CD14-positive monocyte (primary cell): Measurements from ENCODE around the gene GPR15. TPM values are rescaled to one million over a fixed set of nuclear protein-coding genes. Genes with fewer than 3 reads are reported as not detected.

Experiments
- DNase-seq, 3 donors: peaks; one replicate each; pipeline ENCODE4 v3.0.0-alpha.2; 2011 to 2022
- H2AFZ ChIP-seq: 2 replicates; pipeline ENCODE4 v1.6.0; 2012; ENCODE audit warnings: mild to moderate bottlenecking, low read depth, low read length, inconsistent platforms; ENCODE audit not compliant: insufficient read depth, poor library complexity, severe bottlenecking
- H3K27ac ChIP-seq, 2 donors: 1 replicate in 1 of 2; 2 replicates in 1 of 2; pipeline ENCODE4 v1.5.1; 2012 to 2013; ENCODE audit warnings: low read length in 2 of 2, control low read depth in 1 of 2, inconsistent platforms in 1 of 2, low read depth in 1 of 2, mild to moderate bottlenecking in 1 of 2
- H3K27me3 ChIP-seq, 2 donors: one replicate each; pipeline versions ENCODE4 v1.6.0 to v1.6.1; 2011 to 2013; ENCODE audit warnings: low read length in 2 of 2; ENCODE audit not compliant: control insufficient read depth in 2 of 2, insufficient read depth in 2 of 2
- H3K36me3 ChIP-seq, 2 donors: replicated peaks in 1 of 2; 1 replicate in 1 of 2; 2 replicates in 1 of 2; pipeline versions ENCODE4 v1.5.1 to v1.6.1; 2012 to 2013; ENCODE audit warnings: low read length in 2 of 2, control low read depth in 1 of 2, inconsistent platforms in 1 of 2, mild to moderate bottlenecking in 1 of 2; ENCODE audit not compliant: insufficient read depth in 2 of 2, control insufficient read depth in 1 of 2
- H3K4me1 ChIP-seq, 2 donors: 1 replicate in 1 of 2; 2 replicates in 1 of 2; pipeline versions ENCODE4 v1.5.1 to v1.6.1; 2012 to 2013; ENCODE audit warnings: low read length in 2 of 2, control low read depth in 1 of 2, inconsistent platforms in 1 of 2, mild to moderate bottlenecking in 1 of 2, moderate library complexity in 1 of 2; ENCODE audit not compliant: insufficient read depth in 2 of 2, control insufficient read depth in 1 of 2
- H3K4me2 ChIP-seq: replicated peaks from 2 replicates; pipeline ENCODE3; 2012; ENCODE audit warnings: low read length, moderate library complexity, mild to moderate bottlenecking; ENCODE audit not compliant: poor library complexity, severe bottlenecking; ENCODE audit errors: extremely low read depth
- H3K4me3 ChIP-seq, 3 experiments: fragments of 200-600 bp in 1 of 3; sonication (generic) in 1 of 3; replicated peaks in 1 of 3; 1 replicate in 2 of 3; 2 replicates in 1 of 3; pipeline ENCODE4 v1.5.1; 2011 to 2013; ENCODE audit warnings: low read length in 3 of 3, mild to moderate bottlenecking in 3 of 3, control low read depth in 2 of 3, low read depth in 2 of 3, inconsistent platforms in 1 of 3, moderate library complexity in 1 of 3
- H3K79me2 ChIP-seq: 2 replicates; pipeline ENCODE4 v1.6.0; 2012; ENCODE audit warnings: mild to moderate bottlenecking, control low read depth, inconsistent platforms, low read length, moderate library complexity; ENCODE audit not compliant: insufficient read depth
- H3K9ac ChIP-seq: 2 replicates; pipeline ENCODE4 v1.6.0; 2017; ENCODE audit warnings: low read length, mild to moderate bottlenecking; ENCODE audit not compliant: insufficient read depth, poor library complexity, severe bottlenecking
- H3K9me3 ChIP-seq, 2 donors: replicated peaks in 1 of 2; 1 replicate in 1 of 2; 2 replicates in 1 of 2; pipeline versions ENCODE4 v1.5.1 to v1.6.1; 2012 to 2013; ENCODE audit warnings: low read length in 2 of 2, control low read depth in 1 of 2; ENCODE audit not compliant: control insufficient read depth in 1 of 2, insufficient read depth in 1 of 2
- H4K20me1 ChIP-seq: 2 replicates; pipeline ENCODE4 v1.6.0; 2012; ENCODE audit warnings: mild to moderate bottlenecking, low read length, control low read depth, moderate library complexity; ENCODE audit not compliant: insufficient read depth
- H3K27ac Mint-ChIP-seq, 7 donors: one replicate each; pipeline ENCODE4 v1.8.0; 2020; ENCODE audit warnings: mild to moderate bottlenecking in 7 of 7, mixed read lengths in 7 of 7, moderate library complexity in 6 of 7, inconsistent platforms in 2 of 7
- H3K27me3 Mint-ChIP-seq, 3 donors: one replicate each; pipeline ENCODE4 v1.8.0; 2021 to 2022; ENCODE audit warnings: low read depth in 3 of 3, mild to moderate bottlenecking in 3 of 3, mixed read lengths in 3 of 3, moderate library complexity in 3 of 3, inconsistent platforms in 1 of 3
- H3K36me3 Mint-ChIP-seq, 2 donors: one replicate each; pipeline ENCODE4 v1.8.0; 2020; ENCODE audit warnings: mixed read lengths in 2 of 2, inconsistent platforms in 1 of 2, mild to moderate bottlenecking in 1 of 2
- H3K4me1 Mint-ChIP-seq: one replicate; pipeline ENCODE4 v1.8.0; 2020; ENCODE audit warnings: mild to moderate bottlenecking, mixed read lengths
- H3K4me3 Mint-ChIP-seq, 2 donors: one replicate each; pipeline ENCODE4 v1.8.0; 2020; ENCODE audit warnings: mild to moderate bottlenecking in 2 of 2, mixed read lengths in 2 of 2, moderate library complexity in 1 of 2
- H3K9me3 Mint-ChIP-seq, 7 donors: one replicate each; pipeline ENCODE4 v1.8.0; 2020 to 2022; ENCODE audit warnings: mixed read lengths in 7 of 7, mild to moderate bottlenecking in 6 of 7, moderate library complexity in 6 of 7, inconsistent platforms in 2 of 7
- WGBS: methylation state at CpG from one replicate; pipeline ENCODE4 v1.1.5; 2013; ENCODE audit warnings: missing lambda C conversion rate; ENCODE audit not compliant: insufficient coverage; 5-methylcytosine and 5-hydroxymethylcytosine counted together
- intact Hi-C, 2 donors: fragments of 100-400 bp; cut with micrococcal nuclease; formaldehyde crosslinking; loops; one replicate each; pipeline versions ENCODE4 v1.15.0 to v1.15.1; 2023
- polyA plus RNA-seq, 3 donors: library from polyadenylated mRNA; depleted of rRNA in 1 of 3; unstranded in 2 of 3; stranded (reverse) in 1 of 3; fragments of 300-500 nt in 2 of 3; fragments of >200 nt in 1 of 3; fragmentation: Illumina TruSeq in 2 of 3; gene quantifications; 1 replicate in 2 of 3; 2 replicates in 1 of 3; pipeline ENCODE4 v1.2.3, GENCODE V29; 2012 to 2021
- small RNA-seq: library from RNA; depleted of rRNA; stranded (forward); fragments of <200 nt; gene quantifications from one replicate; pipeline ENCODE3, GENCODE V24; 2012; ENCODE audit warnings: low read depth; ENCODE audit not compliant: insufficient read length
- TF ChIP-seq, protein P1 (sequence below): fragments of 200-600 bp; IDR thresholded peaks from one replicate; pipeline ENCODE4 v1.8.0; 2022; ENCODE audit warnings: antibody characterized with exemption, mild to moderate bottlenecking

GPR15 gene
- polyA plus RNA-seq, 3 donors, result not detected

DNA sequence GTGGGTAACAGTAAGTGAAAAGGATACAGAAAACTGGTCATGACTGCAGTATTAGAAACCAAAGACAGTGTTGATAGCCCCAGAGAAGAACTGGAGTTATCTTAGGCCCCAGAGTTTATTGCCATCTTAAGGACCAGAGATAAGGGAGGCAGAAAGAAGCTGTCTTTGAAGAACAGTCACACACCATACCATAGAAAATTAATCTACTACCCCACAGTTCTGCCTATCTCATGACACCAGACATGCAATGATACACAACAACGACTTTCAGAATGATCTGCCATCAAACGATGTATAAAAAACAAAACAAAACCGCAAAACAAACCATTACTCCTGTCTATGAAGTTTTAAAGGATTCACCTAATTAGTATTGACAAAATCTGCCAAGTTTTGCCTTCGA, 52.0 kb downstream of the GPR15 start:
- no peak for DNase-seq
- Mint-ChIP-seq H3K4me3 (no peak overlapping the region), H3K36me3 (peaks cover 55 to 64% of the 10 kb centered on the region in 2 donors), H3K9me3 (no peaks in the 10 kb centered on the region), H3K27me3 (no peaks in the 10 kb centered on the region), H3K4me1 (peaks cover 35% of the 10 kb centered on the region), H3K27ac (peak overlapping the region in 2 of 7 donors; percentile 5 to 51)
- Histone ChIP-seq H3K27ac (peak overlapping the region in 1 of 2 donors; percentile 15), H3K9me3 (no peaks in the 10 kb centered on the region), H3K4me1 (peaks cover 21 to 39% of the 10 kb centered on the region in 2 donors), H2AFZ (no peak overlapping the region), H3K27me3 (no peaks in the 10 kb centered on the region), H4K20me1 (peaks cover 3% of the 10 kb centered on the region), H3K4me2 (no peak overlapping the region), H3K79me2 (no peaks in the 10 kb centered on the region), H3K36me3 (peaks cover 23 to 66% of the 10 kb centered on the region in 2 donors), H3K4me3 (no peak overlapping the region), H3K9ac (no peak overlapping the region)
- TF ChIP-seq, protein P1, sequence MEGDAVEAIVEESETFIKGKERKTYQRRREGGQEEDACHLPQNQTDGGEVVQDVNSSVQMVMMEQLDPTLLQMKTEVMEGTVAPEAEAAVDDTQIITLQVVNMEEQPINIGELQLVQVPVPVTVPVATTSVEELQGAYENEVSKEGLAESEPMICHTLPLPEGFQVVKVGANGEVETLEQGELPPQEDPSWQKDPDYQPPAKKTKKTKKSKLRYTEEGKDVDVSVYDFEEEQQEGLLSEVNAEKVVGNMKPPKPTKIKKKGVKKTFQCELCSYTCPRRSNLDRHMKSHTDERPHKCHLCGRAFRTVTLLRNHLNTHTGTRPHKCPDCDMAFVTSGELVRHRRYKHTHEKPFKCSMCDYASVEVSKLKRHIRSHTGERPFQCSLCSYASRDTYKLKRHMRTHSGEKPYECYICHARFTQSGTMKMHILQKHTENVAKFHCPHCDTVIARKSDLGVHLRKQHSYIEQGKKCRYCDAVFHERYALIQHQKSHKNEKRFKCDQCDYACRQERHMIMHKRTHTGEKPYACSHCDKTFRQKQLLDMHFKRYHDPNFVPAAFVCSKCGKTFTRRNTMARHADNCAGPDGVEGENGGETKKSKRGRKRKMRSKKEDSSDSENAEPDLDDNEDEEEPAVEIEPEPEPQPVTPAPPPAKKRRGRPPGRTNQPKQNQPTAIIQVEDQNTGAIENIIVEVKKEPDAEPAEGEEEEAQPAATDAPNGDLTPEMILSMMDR, result no peak
- no CpG with 5 or more reads among the region's 4 CpGs for WGBS
- intact Hi-C loops, result no loop called here

Small RNA genes within 50 kb of the gene (small RNA-seq; reads per million reads assigned to genes)
- gene RPL38P4, result not detected

Other genes with a start within 250 kb of the GPR15 start
- not detected for gene OR5H2, start 249.5 kb upstream of the GPR15 start, polyA plus RNA-seq
- gene OR5K4, start 178.1 kb upstream of the GPR15 start, polyA plus RNA-seq, result not detected
- not detected for gene OR5K3, start 141.3 kb upstream of the GPR15 start, polyA plus RNA-seq
- gene OR5K1, start 68.8 kb upstream of the GPR15 start, polyA plus RNA-seq, result not detected
- gene OR5K2, start 34.3 kb upstream of the GPR15 start, polyA plus RNA-seq, result not detected
- 10 to 100 TPM; 65.3 to 91.8 (median 76.0) TPM for gene CLDND1, start 9.1 kb upstream of the GPR15 start, polyA plus RNA-seq
- gene CPOX, start 61.6 kb downstream of the GPR15 start, polyA plus RNA-seq, result 10 to 100 TPM in 1 of 3 donors, 1 to 10 TPM in 2; 4.2 to 12.8 (median 5.2) TPM
- gene ST3GAL6, start 231.4 kb downstream of the GPR15 start, polyA plus RNA-seq, result 10 to 100 TPM; 21.0 to 49.5 (median 22.8) TPM